ENCODE results near the gene LMCD1.

Gene LMCD1

DNA sequence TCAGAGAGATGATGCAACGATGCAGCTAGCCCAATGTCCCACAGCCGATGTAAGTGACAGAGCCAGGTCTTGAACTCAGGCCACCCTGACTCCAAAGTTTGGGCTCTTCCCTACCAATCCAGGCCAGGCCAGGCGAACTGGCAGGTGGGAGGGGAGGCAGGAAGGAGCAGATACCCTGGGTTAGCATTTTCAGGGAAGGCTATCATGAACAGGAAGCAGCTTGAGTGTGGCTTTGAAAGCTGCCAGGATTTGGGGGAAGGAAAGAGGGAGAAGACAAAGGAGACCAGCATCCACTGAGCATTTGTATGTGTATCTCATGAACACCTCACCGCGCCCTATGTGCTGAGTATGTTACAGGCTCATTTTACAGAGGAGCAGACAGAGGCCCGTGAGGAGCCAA is 38.8 kb downstream of the LMCD1 start:
- H3K4me3 ChIP-seq (ENCODE audit: low read length), result no peak overlapping the region
- TF ChIP-seq, protein P1, sequence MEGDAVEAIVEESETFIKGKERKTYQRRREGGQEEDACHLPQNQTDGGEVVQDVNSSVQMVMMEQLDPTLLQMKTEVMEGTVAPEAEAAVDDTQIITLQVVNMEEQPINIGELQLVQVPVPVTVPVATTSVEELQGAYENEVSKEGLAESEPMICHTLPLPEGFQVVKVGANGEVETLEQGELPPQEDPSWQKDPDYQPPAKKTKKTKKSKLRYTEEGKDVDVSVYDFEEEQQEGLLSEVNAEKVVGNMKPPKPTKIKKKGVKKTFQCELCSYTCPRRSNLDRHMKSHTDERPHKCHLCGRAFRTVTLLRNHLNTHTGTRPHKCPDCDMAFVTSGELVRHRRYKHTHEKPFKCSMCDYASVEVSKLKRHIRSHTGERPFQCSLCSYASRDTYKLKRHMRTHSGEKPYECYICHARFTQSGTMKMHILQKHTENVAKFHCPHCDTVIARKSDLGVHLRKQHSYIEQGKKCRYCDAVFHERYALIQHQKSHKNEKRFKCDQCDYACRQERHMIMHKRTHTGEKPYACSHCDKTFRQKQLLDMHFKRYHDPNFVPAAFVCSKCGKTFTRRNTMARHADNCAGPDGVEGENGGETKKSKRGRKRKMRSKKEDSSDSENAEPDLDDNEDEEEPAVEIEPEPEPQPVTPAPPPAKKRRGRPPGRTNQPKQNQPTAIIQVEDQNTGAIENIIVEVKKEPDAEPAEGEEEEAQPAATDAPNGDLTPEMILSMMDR (conservative IDR thresholded peaks at IDR 0.05; ENCODE audit: low read depth, low read length), result no peak
- DNase-seq (ENCODE audit: low read depth), result no peak

DNA sequence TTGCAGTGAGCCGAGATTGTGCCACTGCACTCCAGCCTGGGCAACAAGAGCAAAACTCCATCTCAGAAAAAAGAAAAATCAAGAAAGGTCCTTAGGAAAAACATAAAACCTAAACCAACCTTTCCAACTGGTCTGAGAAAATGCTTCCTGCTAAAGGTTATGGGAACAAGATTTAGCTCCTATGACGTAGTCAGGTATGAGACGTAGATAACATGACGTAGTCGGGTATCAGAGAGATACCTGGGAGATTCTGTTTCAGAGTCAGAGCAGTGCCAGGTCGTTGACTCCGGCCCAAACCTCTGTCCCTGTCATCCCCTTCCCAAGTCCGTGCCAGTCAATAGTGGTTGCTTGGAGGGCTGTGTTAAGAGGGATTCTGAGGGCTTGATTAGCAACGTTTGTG is 39.9 kb downstream of the LMCD1 start:
- TF ChIP-seq, protein P1 (conservative IDR thresholded peaks at IDR 0.05; ENCODE audit: low read depth, low read length), result no peak
- no peak overlapping the region for H3K4me3 ChIP-seq (ENCODE audit: low read length)
- DNase-seq (ENCODE audit: low read depth), result no peak

DNA sequence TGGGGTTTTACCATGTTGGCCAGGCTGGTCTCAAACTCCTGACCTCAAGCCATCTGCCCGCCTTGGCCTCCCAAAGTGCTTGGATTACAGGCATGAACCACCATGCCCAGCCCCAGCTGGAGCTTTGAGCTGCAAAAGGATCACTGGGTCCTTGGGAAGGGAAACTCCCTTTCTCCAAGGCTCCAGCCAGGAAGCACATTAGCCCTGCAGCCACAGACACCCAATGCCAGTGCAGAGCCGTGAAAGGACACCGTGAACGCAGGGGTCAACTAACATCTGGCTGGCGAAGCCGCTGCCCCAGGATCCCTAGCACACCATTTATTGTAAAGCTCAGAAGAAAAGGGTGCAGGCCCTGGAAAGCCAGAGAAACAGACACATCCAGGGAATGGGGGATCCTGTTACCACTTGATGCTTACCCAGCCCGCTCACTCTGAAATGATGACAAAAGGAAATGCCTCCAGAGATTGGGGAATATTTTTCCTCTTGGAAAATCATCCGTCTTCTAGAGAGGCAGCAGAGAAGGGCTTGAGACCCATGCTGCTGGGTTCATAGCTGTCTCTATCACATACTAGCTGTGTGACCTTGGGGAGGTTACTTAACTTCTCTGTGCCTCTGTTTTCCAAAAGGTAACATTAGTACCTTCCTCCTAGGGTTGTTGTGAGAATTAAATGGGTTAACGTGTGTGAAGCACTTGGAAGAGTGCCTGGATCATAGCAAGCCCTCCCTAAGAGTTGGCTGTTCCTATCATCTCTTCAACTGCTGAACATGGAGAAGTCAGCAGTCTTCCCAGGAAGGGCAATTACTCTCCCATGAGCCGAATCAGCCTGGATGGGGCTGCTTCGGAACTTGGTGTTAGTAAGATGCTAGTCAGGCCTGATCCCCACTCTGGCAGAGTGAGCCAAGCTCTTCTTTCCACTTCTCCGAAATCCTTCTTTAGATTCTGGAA is 40.8 kb downstream of the LMCD1 start:
- DNase-seq (ENCODE audit: low read depth), result no peak
- TF ChIP-seq, protein P1 (conservative IDR thresholded peaks at IDR 0.05; ENCODE audit: low read depth, low read length), result no peak
- H3K4me3 ChIP-seq (ENCODE audit: low read length), result no peak overlapping the region

DNA sequence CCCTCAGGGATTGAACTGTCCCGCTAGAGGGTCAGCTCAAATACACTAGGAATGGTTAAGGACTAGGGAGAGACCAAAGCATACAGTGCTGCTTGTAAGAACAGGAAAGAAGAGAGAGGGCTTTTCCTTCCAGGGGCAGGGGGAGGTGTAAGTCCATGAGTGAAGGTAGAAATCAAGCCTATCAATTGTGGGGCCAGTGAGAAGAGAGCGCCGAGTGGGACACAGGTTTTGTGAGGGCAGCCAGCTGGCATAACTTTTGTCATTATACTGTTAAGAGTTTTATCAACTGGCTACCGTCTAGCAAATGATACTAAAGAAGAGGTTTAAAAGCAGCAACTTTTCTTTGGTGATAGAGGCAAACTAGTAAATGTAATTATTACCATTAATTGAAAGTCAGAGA is 45.0 kb downstream of the LMCD1 start:
- H3K4me3 ChIP-seq (ENCODE audit: low read length), result no peak overlapping the region
- no peak for DNase-seq (ENCODE audit: low read depth)
- TF ChIP-seq, protein P1 (conservative IDR thresholded peaks at IDR 0.05; ENCODE audit: low read depth, low read length), result no peak

DNA sequence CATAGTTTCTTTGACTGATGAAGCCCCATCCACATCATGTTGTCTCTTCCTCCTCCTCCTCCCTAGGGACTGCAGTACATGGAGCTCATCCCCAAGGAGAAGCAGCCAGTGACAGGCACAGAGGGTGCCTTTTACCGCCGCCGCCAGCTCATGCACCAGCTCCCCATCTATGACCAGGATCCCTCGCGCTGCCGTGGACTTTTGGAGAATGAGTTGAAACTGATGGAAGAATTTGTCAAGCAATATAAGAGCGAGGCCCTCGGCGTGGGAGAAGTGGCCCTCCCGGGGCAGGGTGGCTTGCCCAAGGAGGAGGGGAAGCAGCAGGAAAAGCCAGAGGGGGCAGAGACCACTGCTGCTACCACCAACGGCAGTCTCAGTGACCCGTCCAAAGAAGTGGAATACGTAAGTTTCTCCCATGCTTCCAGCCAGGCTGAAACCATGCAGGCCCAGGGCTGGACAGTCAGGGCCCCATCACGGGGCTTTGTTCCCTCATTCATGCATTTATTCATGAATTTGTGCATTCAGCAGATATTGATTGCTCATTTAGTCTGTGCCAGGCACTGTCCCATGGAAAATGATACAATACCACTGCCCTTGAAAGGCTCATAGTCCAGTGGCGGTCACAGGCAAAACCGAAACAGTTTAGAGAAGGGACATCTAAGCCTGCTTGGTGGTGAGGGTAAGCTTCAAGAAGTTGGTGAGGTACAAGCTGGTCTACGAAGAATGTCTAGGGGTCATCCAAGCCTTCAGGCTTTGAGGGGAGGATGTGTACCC is 47.1 kb downstream of the LMCD1 start:
- DNase-seq (ENCODE audit: low read depth), result no peak
- no peak overlapping the region for H3K4me3 ChIP-seq (ENCODE audit: low read length)
- TF ChIP-seq, protein P1 (conservative IDR thresholded peaks at IDR 0.05; ENCODE audit: low read depth, low read length), result no peak

DNA sequence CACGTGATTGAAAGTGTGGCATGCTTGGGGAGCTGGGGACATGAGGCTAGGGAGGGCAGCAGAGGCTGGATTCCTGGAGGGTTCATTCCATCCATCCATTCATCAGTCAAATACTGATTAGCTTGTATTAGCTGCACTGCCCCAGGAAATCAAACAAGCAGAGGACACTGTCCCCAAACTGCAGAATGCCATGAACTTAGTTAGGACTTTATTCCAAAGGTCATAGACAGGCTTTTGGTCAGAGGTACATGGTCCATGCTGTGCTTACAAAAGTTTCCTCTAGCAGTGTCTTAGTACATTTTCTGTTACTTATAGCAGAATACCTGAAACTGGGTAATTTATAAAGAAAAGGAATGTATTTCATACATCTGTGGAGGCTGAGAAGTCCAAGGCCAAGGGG is 47.7 kb downstream of the LMCD1 start:
- TF ChIP-seq, protein P1 (conservative IDR thresholded peaks at IDR 0.05; ENCODE audit: low read depth, low read length), result no peak
- H3K4me3 ChIP-seq (ENCODE audit: low read length), result no peak overlapping the region
- no peak for DNase-seq (ENCODE audit: low read depth)
